Stimulated activated CD8-positive, alpha-beta memory T cell treated with anti-CD3 and anti-CD28 coated beads, Interleukin-4, amount 100 ng/mL, for 48 hours (primary cell): Measurements from ENCODE around the gene NACC1.

Source experiments
- DNase-seq: peaks from one replicate; pipeline ENCODE4 v3.0.0-alpha.2; 2020

NACC1 gene

GRCh38 chr19:13089139-13089856 lies 28.8 kb upstream of the NACC1 start:
- DNase-seq, result no peak

- no peak for DNase-seq
Observed at GRCh38 chr19:13089857-13090507, 28.1 kb upstream of the NACC1 start.

- no peak for DNase-seq
Observed at GRCh38 chr19:13090511-13091231, 27.4 kb upstream of the NACC1 start.

- no peak for DNase-seq
Observed at GRCh38 chr19:13091400-13092157, 26.5 kb upstream of the NACC1 start.

- DNase-seq, result no peak
Observed at GRCh38 chr19:13092158-13092543, 25.9 kb upstream of the NACC1 start.

- DNase-seq, result no peak
Observed at GRCh38 chr19:13092606-13093235, 25.3 kb upstream of the NACC1 start.

- peak; percentile 88 for DNase-seq
Observed at GRCh38 chr19:13093407-13094105, 24.5 kb upstream of the NACC1 start.

- DNase-seq, result no peak
Observed at GRCh38 chr19:13094106-13094504, 24.0 kb upstream of the NACC1 start.

- no peak for DNase-seq
Observed at GRCh38 chr19:13094771-13095392, 23.2 kb upstream of the NACC1 start.

GRCh38 chr19:13095393-13095784 lies 22.7 kb upstream of the NACC1 start:
- no peak for DNase-seq

- DNase-seq, result no peak
Observed at GRCh38 chr19:13095934-13096927, 21.8 kb upstream of the NACC1 start.

- DNase-seq, result no peak
Observed at GRCh38 chr19:13097033-13097462, 21.0 kb upstream of the NACC1 start.

GRCh38 chr19:13097463-13098258 lies 20.4 kb upstream of the NACC1 start:
- no peak for DNase-seq

GRCh38 chr19:13098277-13099072 lies 19.6 kb upstream of the NACC1 start:
- DNase-seq, result no peak

GRCh38 chr19:13099073-13099999 lies 18.7 kb upstream of the NACC1 start:
- peak; percentile 81 for DNase-seq

GRCh38 chr19:13100031-13100588 lies 18.0 kb upstream of the NACC1 start:
- DNase-seq, result peak; percentile 87
